ENCODE data around the gene SGSM1.

DNA sequence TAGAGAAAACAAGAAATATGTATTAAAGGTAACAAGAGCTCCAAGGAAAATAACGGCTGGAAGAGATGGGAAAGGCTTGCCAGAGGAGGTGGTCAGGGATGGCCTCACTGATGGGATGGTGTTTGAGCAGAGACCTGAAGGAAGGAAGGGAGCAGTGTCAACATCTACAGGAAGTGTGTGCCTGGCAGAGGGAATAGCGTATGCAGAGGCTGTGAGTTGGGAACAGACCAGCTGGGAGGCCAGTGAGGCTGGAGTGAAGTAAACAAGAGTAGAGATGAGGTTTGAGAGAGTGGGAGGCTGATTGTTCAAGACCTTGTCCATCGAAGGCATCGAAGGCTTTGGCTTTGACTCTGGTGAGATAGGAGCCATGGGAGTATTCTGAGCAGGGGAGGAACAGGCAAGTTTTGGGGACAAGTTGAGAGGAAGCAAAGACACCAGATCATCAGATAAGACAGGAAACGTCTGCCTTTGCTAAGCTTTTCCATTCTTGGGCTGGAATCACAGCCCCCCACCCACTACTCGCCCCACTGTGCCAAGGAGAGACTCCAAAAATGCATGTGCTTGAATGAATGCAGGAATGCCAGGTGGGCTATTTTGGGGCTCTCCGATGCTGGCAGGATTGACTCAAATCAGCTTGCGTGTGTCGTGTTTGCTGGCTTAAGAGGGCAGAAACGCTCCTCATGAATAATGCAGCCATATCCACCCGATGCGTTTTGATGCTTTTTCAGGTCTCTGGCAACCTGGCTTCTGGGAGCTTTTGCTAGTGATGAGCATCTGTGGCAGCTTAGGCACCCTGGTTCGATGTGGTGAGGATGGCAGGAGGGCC is 7.2 kb downstream of the SGSM1 start:
- TF ChIP-seq REST (IDR thresholded peaks at IDR 0.05; ENCODE audit: insufficient read depth in 1 of 2, low read depth in 2 of 2, low read length in 2 of 2) (no peak), POLR2AphosphoS5 (IDR thresholded peaks at IDR 0.05; ENCODE audit: low read depth, low read length) (no peak), TAF1 (IDR thresholded peaks at IDR 0.05; ENCODE audit: borderline replicate concordance, insufficient read depth, low read length) (no peak), SIN3A (IDR thresholded peaks at IDR 0.05; ENCODE audit: borderline replicate concordance, insufficient read depth, low read length) (no peak)

Data from PFSK-1 (cell line).